ENCODE data around the gene CTDP1. TPM values are rescaled to one million over a fixed set of nuclear protein-coding genes. Genes with fewer than 3 reads are reported as not detected.

Gene CTDP1
- total RNA-seq, 2 experiments from 2014 or later, result 11.9 to 15.4 TPM

GRCh38 chr18:79662439-79662838 is 17.2 kb upstream of the CTDP1 start:
- no peak overlapping the region for H3K4me2 ChIP-seq (ENCODE audit: low read length)
- TF ChIP-seq, protein P1, sequence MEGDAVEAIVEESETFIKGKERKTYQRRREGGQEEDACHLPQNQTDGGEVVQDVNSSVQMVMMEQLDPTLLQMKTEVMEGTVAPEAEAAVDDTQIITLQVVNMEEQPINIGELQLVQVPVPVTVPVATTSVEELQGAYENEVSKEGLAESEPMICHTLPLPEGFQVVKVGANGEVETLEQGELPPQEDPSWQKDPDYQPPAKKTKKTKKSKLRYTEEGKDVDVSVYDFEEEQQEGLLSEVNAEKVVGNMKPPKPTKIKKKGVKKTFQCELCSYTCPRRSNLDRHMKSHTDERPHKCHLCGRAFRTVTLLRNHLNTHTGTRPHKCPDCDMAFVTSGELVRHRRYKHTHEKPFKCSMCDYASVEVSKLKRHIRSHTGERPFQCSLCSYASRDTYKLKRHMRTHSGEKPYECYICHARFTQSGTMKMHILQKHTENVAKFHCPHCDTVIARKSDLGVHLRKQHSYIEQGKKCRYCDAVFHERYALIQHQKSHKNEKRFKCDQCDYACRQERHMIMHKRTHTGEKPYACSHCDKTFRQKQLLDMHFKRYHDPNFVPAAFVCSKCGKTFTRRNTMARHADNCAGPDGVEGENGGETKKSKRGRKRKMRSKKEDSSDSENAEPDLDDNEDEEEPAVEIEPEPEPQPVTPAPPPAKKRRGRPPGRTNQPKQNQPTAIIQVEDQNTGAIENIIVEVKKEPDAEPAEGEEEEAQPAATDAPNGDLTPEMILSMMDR (conservative IDR thresholded peaks at IDR 0.05; ENCODE audit: low read length), result no peak
- no peak for TF ChIP-seq EZH2phosphoT487 (IDR thresholded peaks at IDR 0.05; ENCODE audit: borderline replicate concordance, low read depth, low read length)
- H3K4me1 ChIP-seq (ENCODE audit: insufficient read depth, low read length, poor library complexity, severe bottlenecking), result no peaks in the 10 kb centered on the region
- H2AFZ ChIP-seq (ENCODE audit: low read length), result no peak overlapping the region
- BruUV-seq (replicated peaks), result no TSS peak
- ChIA-PET CTCF (ENCODE audit: unreplicated experiment) (no interaction called here), POLR2A (no interaction called here)
- intact Hi-C loops (cut with micrococcal nuclease; ENCODE audit: unreplicated experiment), result no loop called here
- no peaks in the 10 kb centered on the region for H3K9me2 ChIP-seq (ENCODE audit: insufficient read depth, low read length)
- no peaks in the 10 kb centered on the region for H4K20me1 ChIP-seq (ENCODE audit: insufficient read depth, low read length)
- no peaks in the 10 kb centered on the region for H3K9me3 ChIP-seq (ENCODE audit: low read length)
- no peak overlapping the region for H3K4me3 ChIP-seq (ENCODE audit: low read depth, low read length, poor library complexity, severe bottlenecking)
- no peaks in the 10 kb centered on the region for H3K36me3 ChIP-seq (ENCODE audit: insufficient read depth, low read length)
- no peaks in the 10 kb centered on the region for H3K79me2 ChIP-seq (ENCODE audit: insufficient read depth, low read depth, low read length)
- DNase-seq (ENCODE audit: low spot score), result no peak
- no peak overlapping the region for H3K27ac ChIP-seq (ENCODE audit: low read depth, low read length, poor library complexity, severe bottlenecking)

DNA sequence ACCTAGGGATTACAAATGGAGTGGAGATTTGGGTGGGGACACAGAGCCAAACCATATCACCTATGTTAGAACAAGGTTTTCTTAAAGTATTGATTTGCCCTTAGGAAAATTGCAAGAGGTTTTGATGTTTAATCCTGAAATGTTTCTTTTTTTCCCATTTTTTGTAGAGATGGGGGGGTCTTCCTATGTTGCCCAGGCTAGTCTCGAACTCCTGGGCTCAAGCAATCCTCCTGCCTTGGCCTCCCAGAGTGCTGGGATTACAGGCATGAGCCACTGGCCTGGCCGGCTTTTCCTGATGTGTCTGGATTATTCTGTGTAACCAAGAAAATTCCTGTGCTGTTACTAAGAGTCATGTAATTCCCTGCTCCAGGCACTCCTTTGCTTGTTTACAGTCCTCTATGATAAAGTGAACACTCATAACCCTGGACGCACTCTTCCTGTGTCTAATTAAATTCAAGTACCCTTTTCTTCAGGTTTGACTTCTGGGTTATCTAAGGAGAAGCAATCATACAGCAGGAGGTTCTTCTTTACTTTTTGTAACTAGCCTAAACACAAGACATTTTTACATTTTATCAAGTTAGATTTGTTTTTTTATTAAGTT is 15.0 kb upstream of the CTDP1 start:
- no peak for DNase-seq (ENCODE audit: low spot score)
- no peak overlapping the region for H3K4me2 ChIP-seq (ENCODE audit: low read length)
- H3K36me3 ChIP-seq (ENCODE audit: insufficient read depth, low read length), result no peaks in the 10 kb centered on the region
- no peaks in the 10 kb centered on the region for H3K9me3 ChIP-seq (ENCODE audit: low read length)
- BruUV-seq (replicated peaks), result no TSS peak
- no peak overlapping the region for H2AFZ ChIP-seq (ENCODE audit: low read length)
- ChIA-PET POLR2A (no interaction called here), CTCF (ENCODE audit: unreplicated experiment) (interaction anchor here (0.6 kb wide), 1 partner anchor 215 kb away, joined by 3 read pairs; no protein-coding TSS in a partner anchor)
- intact Hi-C loops (cut with micrococcal nuclease; ENCODE audit: unreplicated experiment), result no loop called here
- H3K4me3 ChIP-seq (ENCODE audit: low read depth, low read length, poor library complexity, severe bottlenecking), result no peak overlapping the region
- H3K79me2 ChIP-seq (ENCODE audit: insufficient read depth, low read depth, low read length), result no peaks in the 10 kb centered on the region
- H3K4me1 ChIP-seq (ENCODE audit: insufficient read depth, low read length, poor library complexity, severe bottlenecking), result no peaks in the 10 kb centered on the region
- TF ChIP-seq, protein P1 (conservative IDR thresholded peaks at IDR 0.05; ENCODE audit: low read length), result no peak
- TF ChIP-seq EZH2phosphoT487 (IDR thresholded peaks at IDR 0.05; ENCODE audit: borderline replicate concordance, low read depth, low read length), result no peak
- H3K9me2 ChIP-seq (ENCODE audit: insufficient read depth, low read length), result no peaks in the 10 kb centered on the region
- H3K27ac ChIP-seq (ENCODE audit: low read depth, low read length, poor library complexity, severe bottlenecking), result no peak overlapping the region
- no peaks in the 10 kb centered on the region for H4K20me1 ChIP-seq (ENCODE audit: insufficient read depth, low read length)

DNA sequence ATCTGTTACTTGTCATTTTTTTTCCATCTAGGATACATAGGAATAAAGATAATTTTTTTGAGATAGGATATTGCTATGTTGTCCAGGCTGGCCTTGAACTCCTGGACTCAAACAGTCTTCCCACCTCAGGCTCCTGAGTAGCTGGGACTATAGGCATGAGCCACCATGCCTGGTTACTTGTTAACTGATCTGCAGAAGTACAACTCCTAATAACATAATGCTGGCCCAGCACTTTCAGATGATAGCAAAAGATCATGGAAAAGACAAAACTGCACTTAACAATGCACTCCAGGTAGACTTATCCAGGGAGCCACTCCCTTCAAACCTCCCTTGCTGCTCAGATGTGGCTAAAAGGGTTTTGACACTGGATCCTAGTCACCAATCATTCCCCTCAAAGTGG is 11.4 kb upstream of the CTDP1 start:
- no peak for DNase-seq (ENCODE audit: low spot score)
- Histone ChIP-seq H3K27ac (ENCODE audit: low read depth, low read length, poor library complexity, severe bottlenecking) (no peak overlapping the region), H2AFZ (ENCODE audit: low read length) (no peak overlapping the region), H3K9me3 (ENCODE audit: low read length) (no peaks in the 10 kb centered on the region), H3K4me1 (ENCODE audit: insufficient read depth, low read length, poor library complexity, severe bottlenecking) (no peaks in the 10 kb centered on the region), H4K20me1 (ENCODE audit: insufficient read depth, low read length) (no peaks in the 10 kb centered on the region), H3K36me3 (ENCODE audit: insufficient read depth, low read length) (no peaks in the 10 kb centered on the region), H3K79me2 (ENCODE audit: insufficient read depth, low read depth, low read length) (no peaks in the 10 kb centered on the region), H3K4me3 (ENCODE audit: low read depth, low read length, poor library complexity, severe bottlenecking) (no peak overlapping the region), H3K4me2 (ENCODE audit: low read length) (no peak overlapping the region), H3K9me2 (ENCODE audit: insufficient read depth, low read length) (no peaks in the 10 kb centered on the region)
- POLR2A ChIA-PET, result no interaction called here
- no TSS peak for BruUV-seq (replicated peaks)
- CTCF ChIA-PET (ENCODE audit: unreplicated experiment), result no interaction called here
- TF ChIP-seq, protein P1 (conservative IDR thresholded peaks at IDR 0.05; ENCODE audit: low read length), result no peak
- no peak for TF ChIP-seq EZH2phosphoT487 (IDR thresholded peaks at IDR 0.05; ENCODE audit: borderline replicate concordance, low read depth, low read length)
- intact Hi-C loops (cut with micrococcal nuclease; ENCODE audit: unreplicated experiment), result no loop called here
